ENCODE results near the gene KHK.
A peak's percentile ranks its signal among the peaks of the same experiment; 100 is the strongest.

The KHK gene

GRCh38 chr2:27082773-27083409 lies 3.7 kb upstream of the KHK start:
- DNase-seq: no peak

GRCh38 chr2:27083410-27084296 lies 2.9 kb upstream of the KHK start:
- DNase-seq: no peak

GRCh38 chr2:27084297-27085061 lies 2.1 kb upstream of the KHK start:
- no peak for DNase-seq

GRCh38 chr2:27085062-27085672 lies 1.4 kb upstream of the KHK start:
- DNase-seq: no peak

- DNase-seq: no peak
Observed at GRCh38 chr2:27085673-27086089, 891 bp upstream of the KHK start.

GRCh38 chr2:27086090-27086723 lies 365 bp upstream of the KHK start:
- DNase-seq: peak; percentile 97

- DNase-seq: no peak
Observed at GRCh38 chr2:27087823-27088410, 1.3 kb downstream of the KHK start.

- DNase-seq: no peak
Observed at GRCh38 chr2:27088634-27089033, 2.1 kb downstream of the KHK start.

- DNase-seq: no peak
Observed at GRCh38 chr2:27089111-27089954, 2.8 kb downstream of the KHK start.

GRCh38 chr2:27091746-27092695 lies 5.4 kb downstream of the KHK start:
- no peak for DNase-seq

GRCh38 chr2:27092696-27093429 lies 6.3 kb downstream of the KHK start:
- DNase-seq: no peak

- DNase-seq: no peak
Observed at GRCh38 chr2:27093430-27094352, 7.1 kb downstream of the KHK start.

GRCh38 chr2:27094353-27094984 lies 7.9 kb downstream of the KHK start:
- no peak for DNase-seq

- no peak for DNase-seq
Observed at GRCh38 chr2:27095427-27095744, 8.8 kb downstream of the KHK start.

- no peak for DNase-seq
Observed at GRCh38 chr2:27095745-27096651, 9.4 kb downstream of the KHK start.

- DNase-seq: no peak
Observed at GRCh38 chr2:27096748-27097297, 10.3 kb downstream of the KHK start.
